GM18907 (cell line): Measurements from ENCODE around the gene ADSL.

Experiments
- ATAC-seq: cut with Tn5 transposase; IDR thresholded peaks from one replicate; pipeline ENCODE4 v1.9.1; 2021; ENCODE audit warnings: mild to moderate bottlenecking, moderate library complexity; ENCODE audit not compliant: unreplicated experiment

ADSL gene

GRCh38 chr22:40403651-40404050 is 57.4 kb downstream of the ADSL start:
- no peak for ATAC-seq

DNA sequence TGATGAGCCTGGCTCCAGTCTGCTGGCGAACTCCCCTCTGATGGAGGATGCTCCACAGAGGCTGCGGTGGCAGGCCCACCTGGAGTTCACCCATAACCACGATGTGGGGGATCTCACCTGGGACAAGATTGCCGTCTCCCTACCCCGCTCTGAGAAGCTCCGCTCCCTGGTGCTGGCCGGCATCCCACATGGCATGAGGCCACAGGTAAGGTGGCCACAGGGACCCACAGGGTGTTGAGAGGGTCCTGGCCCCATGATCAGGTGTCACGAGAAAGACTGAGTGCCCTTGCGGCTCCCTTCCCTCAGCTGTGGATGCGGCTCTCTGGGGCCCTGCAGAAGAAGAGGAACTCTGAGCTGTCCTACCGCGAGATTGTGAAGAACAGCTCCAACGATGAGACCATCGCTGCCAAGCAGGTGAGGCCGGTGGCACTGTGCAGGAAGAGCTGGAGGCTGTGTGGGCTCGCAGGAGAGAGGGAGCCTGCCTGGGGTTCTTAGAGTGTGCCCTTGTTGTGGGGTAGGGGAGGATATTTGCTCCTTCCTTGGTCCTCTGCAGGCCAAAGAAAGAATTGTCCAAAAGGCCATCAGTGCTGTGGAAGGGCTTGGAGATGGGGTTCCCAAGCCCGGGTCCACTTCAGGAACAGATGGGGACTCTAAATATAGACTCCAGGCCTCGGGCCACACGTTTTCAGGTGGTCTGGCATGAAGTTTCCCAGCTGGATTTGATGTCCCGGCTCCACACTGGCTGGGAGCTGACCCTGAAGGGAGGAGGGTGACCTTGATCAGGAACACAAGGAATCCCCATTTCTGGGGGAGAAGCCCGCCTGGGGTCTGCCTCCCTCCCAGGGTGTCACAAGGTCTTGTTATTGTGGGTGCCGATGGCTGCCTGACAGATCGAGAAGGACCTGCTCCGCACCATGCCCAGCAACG is 58.2 kb downstream of the ADSL start:
- ATAC-seq = no peak

DNA sequence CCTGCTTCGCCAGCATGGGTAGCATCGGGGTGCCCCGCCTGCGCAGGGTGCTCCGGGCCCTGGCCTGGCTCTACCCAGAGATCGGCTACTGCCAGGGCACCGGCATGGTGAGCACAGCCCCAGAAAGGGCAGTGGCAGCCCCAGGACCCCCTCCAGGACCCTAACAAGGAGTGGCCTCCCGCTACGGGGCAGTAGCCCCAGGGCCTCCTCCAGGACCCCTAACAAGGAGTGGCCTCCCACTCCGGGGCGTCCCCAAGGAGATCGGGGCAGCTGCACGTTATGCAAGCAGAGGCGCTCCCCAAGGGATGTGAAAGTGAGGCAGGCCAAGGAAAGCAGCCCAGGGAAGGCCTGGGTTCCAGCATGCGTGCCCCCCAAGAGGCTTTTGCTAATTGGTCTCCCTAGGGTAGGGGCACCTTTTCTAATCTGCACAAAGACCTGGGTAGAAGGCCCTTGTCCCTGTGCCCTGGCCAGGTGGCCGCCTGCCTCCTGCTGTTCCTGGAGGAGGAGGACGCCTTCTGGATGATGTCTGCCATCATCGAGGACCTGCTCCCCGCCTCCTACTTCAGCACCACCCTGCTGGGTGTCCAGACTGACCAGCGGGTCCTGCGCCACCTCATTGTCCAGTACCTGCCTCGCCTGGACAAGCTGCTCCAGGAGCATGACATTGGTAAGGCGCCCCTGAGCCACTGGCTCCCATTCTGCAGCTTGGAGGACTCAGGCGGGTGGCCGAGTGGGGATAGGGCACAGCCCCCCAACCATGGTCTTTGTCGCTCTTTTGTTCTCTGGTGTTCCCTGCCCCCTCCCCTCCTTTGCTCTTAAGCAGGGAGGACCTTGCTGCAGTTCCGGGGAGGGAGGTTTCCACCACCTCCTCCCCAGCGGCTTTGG is 59.1 kb downstream of the ADSL start:
- no peak for ATAC-seq

DNA sequence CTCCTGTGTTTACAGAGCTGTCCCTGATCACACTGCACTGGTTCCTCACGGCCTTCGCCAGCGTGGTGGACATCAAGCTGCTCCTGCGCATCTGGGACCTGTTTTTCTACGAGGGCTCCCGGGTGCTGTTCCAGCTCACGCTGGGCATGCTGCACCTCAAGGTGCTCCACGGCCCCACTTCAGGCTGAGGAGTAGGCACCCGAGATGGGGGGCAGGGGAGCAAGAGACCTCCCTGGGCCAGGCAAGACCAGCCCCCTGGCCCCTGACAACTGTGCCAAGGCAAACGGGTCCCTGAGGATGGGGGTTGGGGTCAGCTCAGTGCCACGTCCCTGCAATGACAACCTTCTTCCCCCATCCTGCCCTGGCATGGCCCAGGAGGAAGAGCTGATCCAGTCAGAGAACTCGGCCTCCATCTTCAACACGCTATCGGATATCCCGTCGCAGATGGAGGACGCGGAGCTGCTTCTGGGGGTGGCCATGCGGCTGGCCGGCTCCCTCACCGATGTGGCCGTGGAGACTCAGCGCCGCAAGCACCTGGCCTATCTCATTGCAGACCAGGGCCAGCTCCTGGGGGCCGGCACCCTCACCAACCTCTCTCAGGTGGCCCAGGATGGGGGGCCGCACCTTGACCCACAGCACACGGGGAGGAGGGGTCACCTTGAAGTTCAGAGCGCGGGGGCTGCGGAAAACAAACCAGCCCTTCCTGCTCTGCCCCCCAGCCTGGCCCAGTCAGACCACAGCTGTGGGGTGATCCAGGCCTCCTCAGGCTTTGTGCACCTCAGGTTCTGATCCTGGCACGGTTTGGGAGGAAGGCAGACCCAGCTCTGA is 60.0 kb downstream of the ADSL start:
- ATAC-seq = no peak

GRCh38 chr22:40407021-40407761 is 60.9 kb downstream of the ADSL start:
- no peak for ATAC-seq

DNA sequence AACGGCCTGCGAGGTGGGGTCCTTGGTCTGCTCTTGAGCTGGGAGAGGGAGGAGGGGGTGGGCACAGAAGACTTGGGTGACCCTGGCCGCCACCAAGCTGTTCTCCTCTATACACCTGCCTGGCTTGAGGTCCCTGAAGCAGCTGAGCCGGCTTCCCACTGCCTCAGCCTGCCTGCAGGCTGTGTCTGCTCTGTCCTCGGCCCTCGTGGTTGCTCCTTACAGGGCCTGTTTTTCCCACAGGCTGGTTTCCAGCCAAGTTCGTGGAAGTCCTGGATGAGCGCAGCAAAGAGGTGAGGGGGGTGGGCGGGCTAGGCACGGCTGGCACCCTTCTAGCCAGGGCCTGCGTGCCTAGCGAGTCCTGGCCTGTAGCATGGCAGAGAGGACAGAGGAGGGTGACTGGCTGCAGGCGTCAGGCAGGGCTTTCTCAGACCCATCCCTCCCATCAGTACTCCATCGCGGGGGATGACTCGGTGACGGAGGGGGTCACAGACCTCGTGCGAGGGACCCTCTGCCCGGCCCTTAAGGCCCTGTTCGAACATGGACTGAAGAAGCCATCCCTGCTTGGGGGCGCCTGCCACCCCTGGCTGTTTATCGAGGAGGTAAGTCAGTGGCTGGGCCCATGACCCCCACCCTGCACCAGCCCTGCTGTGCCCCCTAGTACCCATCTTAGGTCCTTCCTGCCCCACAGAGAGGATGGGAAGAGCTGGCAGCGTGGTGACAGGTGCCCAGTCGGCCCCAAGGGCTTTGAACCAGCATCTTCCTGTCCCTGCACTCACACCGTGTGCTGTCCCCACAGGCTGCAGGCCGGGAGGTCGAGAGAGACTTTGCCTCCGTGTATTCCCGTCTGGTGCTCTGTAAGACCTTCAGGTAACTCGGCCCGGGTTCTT is 61.8 kb downstream of the ADSL start:
- ATAC-seq = no peak

DNA sequence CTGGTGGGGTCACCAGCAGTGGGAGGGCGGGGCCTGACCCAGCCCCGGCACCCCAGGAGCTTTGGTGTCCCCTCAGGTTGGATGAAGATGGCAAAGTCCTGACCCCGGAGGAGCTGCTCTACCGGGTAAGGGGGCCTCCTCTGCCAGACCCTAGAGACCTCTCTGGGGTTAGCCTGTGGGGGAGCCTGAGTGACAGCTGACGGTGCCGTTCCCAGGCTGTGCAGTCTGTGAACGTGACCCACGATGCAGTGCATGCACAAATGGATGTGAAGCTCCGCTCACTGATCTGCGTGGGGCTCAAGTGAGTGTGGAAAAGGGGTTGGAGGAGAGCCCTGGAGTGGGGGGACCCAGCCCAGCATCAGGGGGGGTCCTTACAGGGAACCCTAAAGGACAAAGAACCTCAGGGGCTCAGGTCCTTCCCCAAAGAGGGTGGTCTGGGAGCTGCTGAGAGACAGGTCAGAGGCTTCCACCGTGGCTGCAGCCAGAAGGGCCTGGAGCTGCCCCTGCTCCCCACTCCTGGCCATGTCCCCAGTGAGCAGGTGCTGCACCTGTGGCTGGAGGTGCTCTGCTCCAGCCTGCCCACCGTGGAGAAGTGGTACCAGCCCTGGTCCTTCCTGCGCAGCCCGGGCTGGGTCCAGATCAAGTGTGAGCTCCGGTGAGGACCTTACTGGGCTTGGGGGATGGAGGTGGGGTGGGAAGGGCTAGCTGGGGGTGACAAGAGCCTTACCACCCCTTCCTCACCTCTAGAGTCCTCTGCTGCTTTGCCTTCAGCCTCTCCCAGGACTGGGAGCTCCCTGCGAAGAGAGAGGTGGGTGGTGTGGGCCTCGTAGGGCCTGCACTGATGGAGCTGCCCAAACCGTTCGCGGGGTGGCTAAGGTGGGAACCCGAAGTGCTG is 62.7 kb downstream of the ADSL start:
- ATAC-seq = no peak

DNA sequence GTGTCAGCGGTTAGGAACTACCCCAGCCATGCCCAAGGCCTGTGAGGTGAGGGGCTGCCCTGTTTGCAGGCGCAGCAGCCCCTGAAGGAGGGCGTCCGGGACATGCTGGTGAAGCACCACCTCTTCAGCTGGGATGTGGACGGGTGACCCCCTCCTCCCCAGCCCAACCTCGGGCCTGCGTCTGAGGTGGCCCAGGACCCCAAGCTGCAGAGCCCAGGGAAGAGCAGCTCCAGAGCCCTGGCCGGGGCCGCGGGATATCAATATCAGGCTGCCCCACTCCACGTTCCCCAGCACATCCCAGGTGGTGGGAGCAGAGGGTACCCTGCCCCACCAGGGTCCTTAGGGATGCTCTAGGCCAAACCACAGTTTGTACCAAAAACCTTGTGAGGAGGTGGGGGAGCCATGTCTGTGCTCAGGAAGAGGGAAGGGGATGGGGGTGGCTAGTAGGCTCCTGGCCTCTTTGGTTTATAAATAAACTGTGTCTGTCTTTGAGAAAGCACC is 63.4 kb downstream of the ADSL start:
- no peak for ATAC-seq

DNA sequence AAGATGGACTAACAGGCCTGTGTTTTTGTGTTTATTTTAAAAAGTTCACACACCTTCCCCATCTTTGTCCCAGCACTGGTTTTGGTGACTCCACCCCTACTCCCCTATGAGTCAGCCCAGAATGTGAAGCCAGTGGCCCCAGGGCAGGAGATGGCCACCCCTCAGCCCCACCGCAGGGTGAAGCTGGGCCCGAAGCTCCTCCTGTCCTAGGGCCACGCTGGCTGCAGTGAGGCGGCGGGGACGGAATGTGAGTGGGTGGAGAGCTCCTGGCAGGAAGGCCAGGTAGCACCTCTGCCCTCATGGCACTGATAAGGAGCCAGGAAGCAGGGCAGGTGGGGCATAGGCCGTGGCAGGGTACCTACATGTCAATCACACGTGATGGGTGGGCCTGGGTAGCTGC is 64.0 kb downstream of the ADSL start:
- no peak for ATAC-seq

DNA sequence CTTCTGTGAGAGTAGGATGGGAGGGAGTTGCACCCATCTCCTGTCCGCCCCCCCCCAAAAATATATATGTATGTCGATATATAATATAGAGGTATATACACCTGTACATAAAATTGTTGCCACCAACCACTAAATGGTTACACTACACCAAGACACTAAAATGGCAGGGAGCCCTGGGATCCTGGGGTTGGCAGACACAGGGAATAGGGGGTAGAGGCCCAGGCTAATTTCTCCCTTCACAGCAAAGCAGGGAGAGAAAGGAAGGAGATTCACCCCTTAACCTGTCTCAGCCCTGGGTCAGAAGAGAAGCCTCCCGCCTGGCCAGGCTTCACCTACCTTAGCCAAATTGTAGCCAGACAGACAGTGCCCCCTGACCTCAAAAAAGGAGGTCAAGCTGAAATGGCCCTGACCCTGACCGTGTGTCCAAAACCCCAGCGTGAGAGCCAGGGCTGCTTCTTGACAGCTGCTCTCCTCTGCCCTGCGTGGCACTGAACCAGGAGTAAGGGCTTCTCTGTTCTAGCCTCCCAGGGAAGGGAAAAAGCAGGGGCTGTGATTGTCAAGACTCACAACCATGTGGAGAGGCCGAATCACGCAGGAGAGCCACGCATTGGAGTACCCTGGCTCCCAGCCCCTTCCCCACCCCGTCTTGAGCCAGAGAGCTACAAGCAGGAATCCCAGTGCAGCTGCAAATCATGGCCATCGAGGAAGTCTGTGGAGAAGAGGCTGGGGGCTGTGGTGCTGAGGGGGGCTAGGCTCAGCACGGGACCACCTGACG is 64.6 kb downstream of the ADSL start:
- no peak for ATAC-seq

DNA sequence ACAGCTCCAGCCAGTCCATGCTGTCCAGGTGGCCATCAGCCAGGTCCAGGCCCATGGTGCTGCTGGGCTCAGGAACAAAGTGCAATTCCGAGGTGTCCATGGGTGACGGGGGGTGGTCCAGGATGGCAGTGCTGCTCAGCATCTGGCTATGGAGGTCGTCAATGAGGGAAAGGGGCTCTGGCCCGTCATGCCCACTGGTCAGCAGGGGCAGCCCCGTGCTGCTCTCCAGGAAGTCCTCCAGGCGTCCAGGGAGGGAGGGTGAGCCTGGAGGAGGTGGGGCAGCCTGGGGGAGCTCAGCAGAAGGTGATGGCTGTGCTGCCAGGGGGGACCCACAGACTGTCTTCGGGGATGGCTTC is 65.2 kb downstream of the ADSL start:
- ATAC-seq = no peak

DNA sequence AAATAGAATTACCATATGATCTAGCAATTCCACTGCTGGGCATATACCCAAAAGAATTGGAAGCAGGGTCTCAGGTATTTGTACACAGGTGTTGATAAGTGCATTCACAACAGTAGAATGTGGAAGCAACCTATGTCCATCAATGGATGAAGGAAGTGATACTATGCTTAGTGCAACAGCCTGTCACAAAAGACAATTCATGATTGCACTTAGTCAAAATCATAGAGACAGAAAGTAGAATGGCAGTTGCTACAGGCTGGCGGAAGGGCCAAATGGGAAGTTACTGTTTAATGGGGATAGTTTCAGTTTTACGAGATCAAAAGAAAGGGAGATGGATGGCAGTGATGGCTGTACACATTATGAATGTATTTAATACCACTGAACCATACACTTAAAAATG is 66.1 kb downstream of the ADSL start:
- ATAC-seq = peak; percentile 36

DNA sequence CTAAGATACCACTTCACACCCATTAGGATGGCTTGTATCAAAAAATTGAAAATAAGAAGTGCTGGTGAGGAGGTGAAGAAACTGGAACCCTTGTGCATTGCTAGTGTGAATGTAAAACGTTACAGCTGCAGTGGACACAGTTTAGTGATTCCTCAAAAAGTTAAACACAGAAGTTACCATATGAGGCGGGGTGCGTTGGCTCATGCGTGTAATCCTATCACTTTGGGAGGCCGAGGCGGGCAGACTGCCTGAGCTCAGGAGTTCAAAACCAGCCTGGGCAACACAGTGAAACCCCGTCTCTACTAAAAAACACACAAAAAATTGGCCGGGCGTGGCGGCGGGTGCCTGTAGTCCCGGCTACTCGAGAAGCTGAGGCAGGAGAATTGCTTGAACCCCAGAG is 67.6 kb downstream of the ADSL start:
- no peak for ATAC-seq

DNA sequence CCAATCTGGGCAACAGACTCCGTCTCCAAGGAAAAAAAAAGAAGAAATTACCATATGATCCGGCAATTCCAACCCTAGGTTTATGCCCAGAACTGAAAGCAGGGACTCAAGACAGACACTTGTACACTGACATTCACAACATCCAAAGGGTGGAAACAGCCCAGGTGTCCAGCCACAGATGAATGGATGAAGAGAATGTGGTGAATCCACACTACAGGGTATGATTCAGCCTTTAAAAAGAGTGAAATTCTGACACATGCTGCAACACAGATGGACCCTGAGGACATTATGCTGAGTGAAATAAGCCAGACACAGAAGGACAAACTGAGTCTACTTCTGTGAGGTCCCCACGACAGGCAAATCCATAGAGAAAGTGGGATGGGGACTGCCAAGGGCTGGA is 68.0 kb downstream of the ADSL start:
- ATAC-seq = no peak

DNA sequence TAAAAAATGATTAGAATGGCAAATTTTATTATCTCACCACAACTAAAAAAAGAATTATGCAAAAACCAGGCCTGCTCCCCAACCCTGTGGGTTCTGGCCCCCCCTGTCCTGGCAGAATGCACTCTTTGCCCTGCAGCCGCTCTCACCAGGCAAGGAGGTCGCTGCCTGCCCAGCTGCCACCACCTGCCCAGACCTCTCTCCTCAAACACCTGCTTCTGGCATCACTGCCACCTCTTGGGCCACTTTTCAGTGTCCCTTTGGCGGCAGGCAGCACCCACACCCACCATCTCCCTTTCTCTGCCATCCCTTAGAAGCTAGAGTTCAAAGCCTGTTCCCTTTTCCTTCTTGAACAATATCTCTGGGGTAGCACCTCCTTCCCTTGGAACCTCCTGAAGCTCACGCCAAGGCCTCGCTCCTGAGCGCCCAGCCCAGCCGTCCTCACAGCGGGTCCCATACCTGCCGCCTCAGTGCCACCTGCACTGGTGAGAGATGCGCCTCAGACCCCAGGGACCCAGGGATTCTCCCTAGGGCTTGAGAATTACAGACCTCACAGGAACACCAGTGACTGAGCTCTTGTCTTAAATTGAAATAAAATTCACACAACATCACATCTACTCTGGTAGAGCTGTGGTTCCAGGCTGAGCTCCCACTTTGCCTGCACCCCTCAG is 68.7 kb downstream of the ADSL start:
- ATAC-seq = no peak

- ATAC-seq = no peak
Observed at GRCh38 chr22:40415531-40416266, 69.4 kb downstream of the ADSL start.
